GM15510 (cell line): Measurements from ENCODE around the gene EFNB3.

Experiments used
- POLR2A ChIP-seq: IDR thresholded peaks from 3 replicates; pipeline ENCODE4 v1.6.1; 2011; ENCODE audit warnings: borderline replicate concordance; ENCODE audit not compliant: insufficient read length; ENCODE audit errors: extremely low read depth

The EFNB3 gene

DNA sequence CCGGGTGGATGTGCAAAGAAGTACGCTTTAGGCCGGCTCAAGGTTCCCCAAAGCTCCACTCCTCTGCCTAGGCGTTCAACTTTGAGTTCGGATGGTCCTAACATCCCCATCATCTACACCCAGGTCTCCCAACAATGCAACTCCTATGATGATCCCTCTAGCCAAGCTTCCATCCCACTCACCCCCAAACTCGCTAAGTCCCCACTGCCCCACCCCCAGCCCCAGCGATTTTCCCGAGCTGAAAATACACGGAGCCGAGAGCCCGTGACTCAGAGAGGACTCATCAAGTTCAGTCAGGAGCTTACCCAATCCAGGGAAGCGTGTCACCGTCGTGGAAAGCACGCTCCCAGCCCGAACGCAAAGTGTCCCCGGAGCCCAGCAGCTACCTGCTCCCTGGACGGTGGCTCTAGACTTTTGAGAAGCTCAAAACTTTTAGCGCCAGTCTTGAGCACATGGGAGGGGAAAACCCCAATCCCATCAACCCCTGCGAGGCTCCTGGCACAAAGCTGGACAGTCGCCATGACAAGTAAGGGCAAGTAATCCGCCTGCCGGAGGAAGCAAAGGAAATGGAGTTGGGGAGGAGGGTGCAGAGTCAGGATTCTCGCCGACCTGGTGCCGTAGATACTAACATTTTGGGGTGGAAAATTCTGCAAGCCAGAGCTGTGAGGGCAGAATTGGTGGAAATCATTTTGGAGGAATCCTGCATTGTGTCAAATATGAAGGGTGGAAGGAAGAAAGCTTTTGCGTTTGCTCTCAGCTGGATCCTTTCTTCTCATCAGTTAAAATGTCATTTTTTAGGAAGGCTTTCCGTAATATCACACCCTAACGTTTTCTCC lies 17.7 kb upstream of the EFNB3 start, which contains the start of gene TP53:
Gene TP53, minus strand, starts transcription at position 419 of the 836 bp plus-strand sequence. CDS start 10,896 bp downstream, outside the sequence.
- peak; percentile 97 for TF ChIP-seq POLR2A

DNA sequence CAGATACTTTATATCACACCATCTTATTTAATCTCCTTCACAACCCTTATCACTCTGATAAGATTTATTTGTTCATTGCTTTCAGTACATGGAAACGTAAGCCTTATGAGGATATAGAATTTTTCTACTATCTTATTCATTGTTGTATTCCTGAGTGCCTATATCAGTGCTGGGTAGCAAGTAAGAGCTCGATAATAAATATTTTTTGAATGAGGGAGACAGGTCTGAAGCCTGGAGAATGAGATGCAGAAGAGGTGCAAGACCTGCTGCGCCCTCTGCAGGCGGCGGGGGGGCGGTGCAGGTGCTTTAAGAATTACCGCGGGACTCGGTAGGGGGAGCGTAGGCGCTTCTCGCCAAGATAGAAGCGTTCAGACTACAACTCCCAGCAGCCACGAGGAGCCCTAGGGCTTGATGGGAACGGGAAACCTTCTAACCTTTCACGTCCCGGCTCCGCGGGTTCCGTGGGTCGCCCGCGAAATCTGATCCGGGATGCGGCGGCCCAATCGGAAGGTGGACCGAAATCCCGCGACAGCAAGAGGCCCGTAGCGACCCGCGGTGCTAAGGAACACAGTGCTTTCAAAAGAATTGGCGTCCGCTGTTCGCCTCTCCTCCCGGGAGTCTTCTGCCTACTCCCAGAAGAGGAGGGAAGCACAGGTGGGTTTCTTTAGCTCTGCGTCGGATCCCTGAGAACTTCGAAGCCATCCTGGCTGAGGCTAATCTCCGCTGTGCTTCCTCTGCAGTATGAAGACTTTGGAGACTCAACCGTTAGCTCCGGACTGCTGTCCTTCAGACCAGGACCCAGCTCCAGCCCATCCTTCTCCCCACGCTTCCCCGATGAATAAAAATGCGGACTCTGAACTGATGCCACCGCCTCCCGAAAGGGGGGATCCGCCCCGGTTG lies 16.8 kb upstream of the EFNB3 start, which contains the start of gene WRAP53:
Gene WRAP53, plus strand, starts transcription at position 570 of the 900 bp plus-strand sequence. Its CDS starts 172 bp downstream, at position 742.
- peak; percentile 54 for TF ChIP-seq POLR2A

DNA sequence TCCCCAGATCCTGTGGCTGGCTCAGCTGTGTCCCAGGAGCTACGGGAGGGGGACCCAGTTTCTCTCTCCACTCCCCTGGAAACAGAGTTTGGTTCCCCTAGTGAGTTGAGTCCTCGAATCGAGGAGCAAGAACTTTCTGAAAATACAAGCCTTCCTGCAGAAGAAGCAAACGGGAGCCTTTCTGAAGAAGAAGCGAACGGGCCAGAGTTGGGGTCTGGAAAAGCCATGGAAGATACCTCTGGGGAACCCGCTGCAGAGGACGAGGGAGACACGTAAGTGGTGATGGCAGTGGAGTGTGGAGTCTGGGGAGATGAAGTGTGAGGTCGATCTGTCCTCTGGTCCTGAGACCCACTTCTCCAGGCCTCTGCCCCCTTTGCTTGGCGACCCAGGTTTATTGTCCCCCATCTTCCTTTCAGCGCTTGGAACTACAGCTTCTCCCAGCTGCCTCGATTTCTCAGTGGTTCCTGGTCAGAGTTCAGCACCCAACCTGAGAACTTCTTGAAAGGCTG lies 16.1 kb upstream of the EFNB3 start:
- TF ChIP-seq POLR2A: no peak

DNA sequence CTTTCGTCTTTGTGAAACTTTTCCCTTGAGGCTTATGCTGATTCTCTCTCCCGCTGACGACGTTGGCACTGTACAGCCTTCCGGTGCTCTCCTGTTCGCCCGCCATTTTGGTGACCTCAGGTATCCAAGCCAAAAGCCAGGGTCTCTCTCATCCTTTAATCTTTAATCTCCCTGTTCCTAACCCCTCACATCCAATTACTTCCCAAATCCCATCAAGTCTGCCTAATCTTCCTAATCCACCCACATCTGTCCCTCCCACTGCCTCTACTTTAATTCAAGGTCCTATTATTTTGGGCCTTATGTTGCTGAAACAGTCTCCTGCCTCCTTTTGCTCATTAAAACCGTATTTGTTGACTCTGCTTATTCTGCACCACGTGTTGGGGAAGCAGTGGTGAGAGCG lies 9.4 kb upstream of the EFNB3 start:
- no peak for TF ChIP-seq POLR2A

DNA sequence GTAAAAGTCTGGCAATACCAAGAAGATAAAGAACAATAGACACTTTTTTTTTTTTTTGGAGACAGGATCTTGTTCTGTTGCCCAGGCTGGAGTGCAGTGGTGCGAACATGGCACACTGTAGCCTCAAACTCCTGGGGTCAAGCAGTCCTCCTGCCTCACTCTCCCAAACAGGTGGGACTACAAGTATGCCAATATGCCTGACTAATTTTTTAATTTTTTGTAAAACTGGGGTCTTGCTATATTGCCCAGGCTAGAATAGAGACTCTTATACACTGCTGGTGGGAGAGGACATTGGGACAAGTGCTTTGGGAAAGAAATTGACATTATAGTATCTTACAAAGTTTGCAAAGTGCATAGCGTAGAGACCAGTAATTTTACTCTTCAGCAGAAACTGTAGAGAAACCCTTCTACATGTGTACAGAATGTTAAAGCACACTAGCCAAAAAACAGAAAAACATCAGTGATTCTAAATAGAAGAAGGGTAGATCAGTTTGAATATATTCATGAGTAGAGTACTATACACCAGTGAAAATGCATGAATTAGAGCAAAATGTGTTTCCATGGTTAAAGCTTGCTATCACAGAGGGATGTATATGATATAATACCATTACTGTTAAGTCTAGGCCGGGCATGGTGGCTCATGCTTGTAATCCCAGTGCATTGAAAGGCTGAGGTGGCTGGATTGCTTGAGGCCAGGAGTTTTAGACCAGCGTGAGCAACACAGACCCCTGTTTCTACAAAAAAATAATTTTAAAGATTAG lies 7.0 kb upstream of the EFNB3 start:
- no peak for TF ChIP-seq POLR2A

DNA sequence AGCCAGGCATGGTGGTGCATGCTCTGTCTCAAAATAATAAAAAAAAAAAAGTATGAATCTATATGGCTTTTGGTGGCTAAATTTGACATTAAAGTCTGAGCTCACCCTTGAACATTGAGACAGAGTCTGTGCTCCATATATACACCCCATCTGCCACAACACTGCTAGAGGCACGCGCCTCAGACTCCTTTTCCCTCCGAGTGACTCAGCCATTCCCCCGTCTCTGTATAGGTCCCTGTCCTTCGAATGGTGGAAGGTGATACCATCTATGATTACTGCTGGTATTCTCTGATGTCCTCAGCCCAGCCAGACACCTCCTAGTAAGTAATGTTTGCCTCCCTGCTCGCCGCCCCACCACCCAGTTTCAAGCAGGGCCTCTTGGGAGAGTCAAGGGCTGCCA lies 4.5 kb upstream of the EFNB3 start:
- no peak for TF ChIP-seq POLR2A

DNA sequence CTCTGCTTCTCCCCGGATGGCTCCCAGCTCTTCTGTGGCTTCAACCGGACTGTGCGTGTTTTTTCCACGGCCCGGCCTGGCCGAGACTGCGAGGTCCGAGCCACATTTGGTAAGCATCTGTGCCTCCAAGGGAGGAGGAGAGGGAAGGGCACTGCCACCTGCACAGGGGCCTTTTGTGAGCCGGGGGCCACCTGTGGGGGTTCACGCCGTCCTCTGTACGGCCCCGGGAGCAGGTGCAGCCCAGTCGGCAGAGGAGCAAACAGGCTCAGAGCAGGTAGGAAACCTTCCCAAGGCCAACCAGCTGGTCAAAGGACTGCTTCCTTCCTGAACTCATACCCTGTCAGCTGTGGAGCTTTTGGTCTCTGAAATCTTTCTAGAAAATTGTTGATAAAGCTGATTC lies 3.3 kb upstream of the EFNB3 start:
- TF ChIP-seq POLR2A: no peak

DNA sequence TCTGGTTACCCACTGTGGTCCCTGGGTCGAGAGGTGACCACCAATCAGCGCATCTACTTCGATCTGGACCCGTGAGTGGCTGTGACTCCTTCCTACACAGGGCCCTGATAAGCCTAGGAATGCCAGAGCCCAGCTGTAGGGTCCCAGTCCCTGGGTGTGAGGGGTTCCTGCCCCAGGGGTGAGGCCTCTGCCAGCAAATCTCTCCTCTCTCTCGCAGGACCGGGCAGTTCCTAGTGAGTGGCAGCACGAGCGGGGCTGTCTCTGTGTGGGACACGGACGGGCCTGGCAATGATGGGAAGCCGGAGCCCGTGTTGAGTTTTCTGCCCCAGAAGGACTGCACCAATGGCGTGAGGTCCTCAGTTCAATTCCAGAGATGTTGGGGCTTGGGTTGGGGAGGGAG lies 2.2 kb upstream of the EFNB3 start:
- no peak for TF ChIP-seq POLR2A

DNA sequence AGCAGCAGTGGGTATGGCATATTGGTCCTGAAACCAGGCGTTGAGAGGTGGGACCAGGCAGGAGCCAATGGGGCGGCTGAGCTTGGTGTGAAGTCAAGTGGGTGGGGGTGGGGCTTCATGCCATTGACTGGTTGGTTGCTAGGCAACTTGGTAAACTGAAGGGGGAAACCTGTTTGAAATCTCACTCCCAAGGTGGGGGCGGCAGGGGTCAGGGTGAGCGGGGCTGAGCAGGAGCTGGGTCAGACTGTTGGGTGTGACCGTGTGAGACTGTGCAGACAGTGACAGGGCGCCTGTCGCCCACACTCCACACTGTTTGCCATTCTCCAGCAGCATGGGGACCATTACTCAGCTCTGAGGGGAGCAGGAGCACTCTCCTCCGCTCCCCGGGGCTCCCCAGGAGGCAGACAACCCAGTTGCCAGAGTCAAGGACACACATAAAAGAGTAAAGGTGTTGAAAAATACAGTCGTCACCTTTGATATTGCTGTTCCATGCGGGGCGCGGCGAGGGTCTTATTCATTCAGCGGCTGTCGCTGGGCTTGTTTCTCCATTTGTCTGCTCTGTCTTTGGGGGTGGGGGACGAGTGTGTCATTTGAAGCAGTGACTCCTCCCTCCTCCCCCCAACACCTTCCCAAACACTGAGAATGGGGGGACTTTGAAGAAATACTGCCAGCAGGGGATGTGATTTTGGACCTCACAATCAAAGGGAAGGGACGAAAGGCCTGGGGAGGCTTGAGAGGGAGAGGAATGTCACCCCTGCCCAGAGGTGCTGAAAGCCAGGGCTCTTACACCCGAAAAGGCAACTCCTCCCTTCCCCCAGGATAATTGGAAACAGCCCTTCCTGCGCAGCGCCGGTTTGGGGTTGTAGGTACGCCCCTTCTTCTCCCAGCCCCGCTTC lies 1.2 kb upstream of the EFNB3 start:
- no peak for TF ChIP-seq POLR2A

DNA sequence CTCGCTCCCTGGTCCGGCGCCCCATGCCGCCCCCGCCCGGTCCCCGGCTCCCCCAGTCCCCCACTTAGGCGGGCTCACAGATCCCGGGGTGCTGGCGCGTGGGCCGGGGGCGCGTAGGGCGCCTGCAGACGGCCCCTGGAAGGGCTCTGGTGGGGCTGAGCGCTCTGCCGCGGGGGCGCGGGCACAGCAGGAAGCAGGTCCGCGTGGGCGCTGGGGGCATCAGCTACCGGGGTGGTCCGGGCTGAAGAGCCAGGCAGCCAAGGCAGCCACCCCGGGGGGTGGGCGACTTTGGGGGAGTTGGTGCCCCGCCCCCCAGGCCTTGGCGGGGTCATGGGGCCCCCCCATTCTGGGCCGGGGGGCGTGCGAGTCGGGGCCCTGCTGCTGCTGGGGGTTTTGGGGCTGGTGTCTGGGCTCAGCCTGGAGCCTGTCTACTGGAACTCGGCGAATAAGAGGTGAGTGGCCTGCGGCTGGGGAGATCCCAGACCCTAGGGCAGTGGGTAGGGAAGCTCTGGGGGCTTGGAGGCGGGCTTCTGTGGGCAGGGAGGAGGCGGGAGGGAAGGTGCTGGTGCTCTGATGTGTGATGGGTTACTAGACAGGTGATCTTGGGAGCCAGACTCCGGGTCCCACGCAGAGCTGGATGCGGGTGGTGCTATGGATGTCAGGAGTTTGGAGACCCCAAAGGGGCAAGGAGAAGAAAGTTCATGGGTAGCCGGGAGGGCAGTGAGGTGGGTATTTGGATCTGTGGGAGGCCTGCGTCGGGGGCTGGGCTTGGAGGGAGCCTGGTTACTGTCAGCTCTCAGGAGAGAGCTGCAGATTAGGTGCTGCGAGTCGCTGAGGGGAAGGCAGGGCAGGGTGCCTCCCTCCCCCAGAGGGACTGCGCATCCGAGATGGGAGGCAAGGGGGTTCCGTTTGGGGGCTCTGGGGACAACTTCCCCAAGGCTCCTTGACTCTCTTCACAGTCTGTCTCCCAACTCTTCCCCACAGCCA lies 560 bp downstream of the EFNB3 start:
- no peak for TF ChIP-seq POLR2A

DNA sequence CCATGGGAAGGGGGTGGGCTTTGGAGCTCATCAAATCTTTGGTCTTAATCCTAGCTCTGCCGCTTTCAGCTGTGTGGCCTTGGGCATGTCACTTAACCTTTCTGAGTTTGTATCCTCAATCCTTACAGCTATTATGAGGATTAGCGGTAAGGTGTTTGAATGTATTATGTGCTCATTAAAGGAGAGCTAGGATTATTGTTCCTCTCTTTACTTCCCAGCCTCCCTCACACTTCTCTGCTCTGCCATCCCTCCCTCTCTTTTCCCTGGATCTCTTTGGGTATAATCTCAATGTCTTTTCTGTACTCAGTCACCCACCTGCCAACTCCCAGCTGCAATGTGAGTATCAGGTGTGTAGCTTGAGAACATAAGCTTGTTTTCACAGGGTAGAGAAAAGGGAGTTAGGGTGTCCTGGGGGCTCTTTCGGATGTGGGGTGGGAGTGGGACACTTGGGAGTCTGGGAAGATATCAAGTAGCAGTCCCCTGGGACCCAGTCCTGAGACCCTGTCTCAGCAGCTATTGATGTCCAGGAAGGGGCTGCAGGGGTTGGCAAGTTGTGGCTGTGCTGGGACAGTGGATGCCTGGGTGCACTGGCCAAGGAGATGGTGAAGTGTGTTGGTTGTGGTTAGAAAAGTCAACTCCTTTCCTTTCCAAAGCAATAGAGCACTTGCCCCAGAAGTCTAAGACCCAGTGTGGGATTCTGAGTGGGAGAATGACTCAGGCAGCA lies 1.8 kb downstream of the EFNB3 start:
- TF ChIP-seq POLR2A: no peak

DNA sequence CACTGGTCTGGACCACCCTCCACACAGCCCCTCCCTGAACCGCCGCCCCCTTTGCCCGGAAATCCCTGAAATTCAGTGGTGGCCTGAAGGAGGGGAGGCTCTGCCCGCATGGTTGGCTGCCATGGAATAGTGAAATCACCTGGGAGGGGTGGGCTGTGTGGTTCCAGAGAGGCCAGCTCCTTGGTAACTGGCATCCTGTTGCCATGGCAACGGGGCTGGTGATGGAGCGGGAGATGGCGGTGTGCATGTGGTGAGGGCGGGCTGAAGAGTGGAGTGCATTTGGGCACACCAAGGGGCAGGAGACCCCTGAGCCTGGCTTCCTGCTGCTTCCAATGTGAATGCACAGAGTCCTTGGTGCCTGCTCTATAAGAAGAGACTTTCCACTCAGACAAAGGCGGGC lies 2.4 kb downstream of the EFNB3 start:
- TF ChIP-seq POLR2A: no peak
